Bronchial epithelial cell (primary cell): ENCODE data around the gene MNDA. TPM values are rescaled to one million over a fixed set of nuclear protein-coding genes. Genes with fewer than 3 reads are reported as not detected.

Experiments used
- DNase-seq: peaks from one replicate; pipeline ENCODE4 v3.0.0-alpha.2; 2010; ENCODE audit warnings: low read depth
- FAIRE-seq: peaks from 2 replicates; lab custom pipeline; 2011; peaks lifted over from hg19 to GRCh38; lab: Jason Lieb, UNC
- H3K27me3 ChIP-seq: 2 replicates; pipeline ENCODE4 v1.5.1; 2011; ENCODE audit warnings: low read length; ENCODE audit not compliant: control insufficient read depth, insufficient read depth
- H3K36me3 ChIP-seq: 2 replicates; pipeline ENCODE4 v1.5.1; 2011; ENCODE audit warnings: low read length; ENCODE audit not compliant: control insufficient read depth, insufficient read depth
- H3K4me3 ChIP-seq: 2 replicates; pipeline ENCODE4 v1.5.1; 2011; ENCODE audit warnings: mild to moderate bottlenecking, low read depth, low read length, control low read depth
- total RNA-seq: library from RNA; depleted of rRNA; stranded (reverse); fragments of >200 nt; gene quantifications from 2 replicates; pipeline ENCODE4 v1.2.1, GENCODE V29; 2014
- TF ChIP-seq, protein P1 (sequence below): IDR thresholded peaks from 2 replicates; pipeline ENCODE4 v1.5.1; 2011; ENCODE audit warnings: mild to moderate bottlenecking, moderate library complexity, low read length, control low read depth, inconsistent platforms; ENCODE audit not compliant: insufficient read depth, severe bottlenecking

MNDA gene
- total RNA-seq, 1 donor from 2014 or later: not detected

- TF ChIP-seq, protein P1, sequence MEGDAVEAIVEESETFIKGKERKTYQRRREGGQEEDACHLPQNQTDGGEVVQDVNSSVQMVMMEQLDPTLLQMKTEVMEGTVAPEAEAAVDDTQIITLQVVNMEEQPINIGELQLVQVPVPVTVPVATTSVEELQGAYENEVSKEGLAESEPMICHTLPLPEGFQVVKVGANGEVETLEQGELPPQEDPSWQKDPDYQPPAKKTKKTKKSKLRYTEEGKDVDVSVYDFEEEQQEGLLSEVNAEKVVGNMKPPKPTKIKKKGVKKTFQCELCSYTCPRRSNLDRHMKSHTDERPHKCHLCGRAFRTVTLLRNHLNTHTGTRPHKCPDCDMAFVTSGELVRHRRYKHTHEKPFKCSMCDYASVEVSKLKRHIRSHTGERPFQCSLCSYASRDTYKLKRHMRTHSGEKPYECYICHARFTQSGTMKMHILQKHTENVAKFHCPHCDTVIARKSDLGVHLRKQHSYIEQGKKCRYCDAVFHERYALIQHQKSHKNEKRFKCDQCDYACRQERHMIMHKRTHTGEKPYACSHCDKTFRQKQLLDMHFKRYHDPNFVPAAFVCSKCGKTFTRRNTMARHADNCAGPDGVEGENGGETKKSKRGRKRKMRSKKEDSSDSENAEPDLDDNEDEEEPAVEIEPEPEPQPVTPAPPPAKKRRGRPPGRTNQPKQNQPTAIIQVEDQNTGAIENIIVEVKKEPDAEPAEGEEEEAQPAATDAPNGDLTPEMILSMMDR: no peak
- no peaks in the 10 kb centered on the region for H3K27me3 ChIP-seq
- no peaks in the 10 kb centered on the region for H3K36me3 ChIP-seq
- H3K4me3 ChIP-seq: no peak overlapping the region
- no peak for DNase-seq
- no peak for FAIRE-seq
These were observed 18.8 kb upstream of the MNDA start for GRCh38 chr1:158812336-158812735.

DNA sequence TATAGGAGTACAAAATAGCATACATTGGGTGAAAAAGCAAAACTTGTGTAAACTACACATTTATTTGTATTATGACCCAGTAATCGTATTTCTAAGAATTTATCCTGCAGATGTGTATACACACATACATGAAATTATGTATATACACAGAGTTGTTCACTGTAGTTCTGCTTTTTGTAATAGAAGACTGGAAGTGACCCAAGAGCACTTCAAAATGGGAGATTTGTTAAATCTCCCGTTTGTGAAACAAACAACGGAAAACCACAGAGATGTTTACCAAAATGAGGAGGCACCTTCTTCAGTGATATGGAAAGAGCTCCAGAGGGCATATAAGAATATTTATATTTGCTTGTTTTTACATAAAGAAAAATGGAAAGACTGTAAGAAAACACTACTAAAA, 18.0 kb upstream of the MNDA start:
- no peaks in the 10 kb centered on the region for H3K27me3 ChIP-seq
- TF ChIP-seq, protein P1: no peak
- DNase-seq (no peak), FAIRE-seq (no peak)
- no peaks in the 10 kb centered on the region for H3K36me3 ChIP-seq
- no peak overlapping the region for H3K4me3 ChIP-seq

DNA sequence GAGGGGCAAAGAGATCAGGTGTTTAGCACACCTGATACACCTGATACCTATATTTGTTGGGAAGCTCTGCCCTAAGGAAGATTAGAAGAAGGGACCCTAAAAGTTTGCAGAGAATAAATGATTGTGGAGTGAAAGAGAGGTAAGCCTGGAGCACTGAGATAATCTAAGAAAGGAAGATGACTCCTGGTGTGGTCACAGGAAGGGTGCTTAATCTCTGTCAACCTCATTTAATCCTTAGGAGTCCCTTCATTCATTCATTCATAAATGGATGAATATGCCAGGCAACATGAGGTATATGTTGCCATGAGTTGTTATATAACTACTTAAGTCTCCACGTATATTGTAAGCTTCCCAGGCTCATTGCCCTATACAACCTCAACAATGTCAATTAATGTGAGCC, 16.2 kb upstream of the MNDA start:
- DNase-seq: no peak
- H3K4me3 ChIP-seq: no peak overlapping the region
- no peaks in the 10 kb centered on the region for H3K27me3 ChIP-seq
- FAIRE-seq: no peak
- TF ChIP-seq, protein P1: no peak
- no peaks in the 10 kb centered on the region for H3K36me3 ChIP-seq

DNA sequence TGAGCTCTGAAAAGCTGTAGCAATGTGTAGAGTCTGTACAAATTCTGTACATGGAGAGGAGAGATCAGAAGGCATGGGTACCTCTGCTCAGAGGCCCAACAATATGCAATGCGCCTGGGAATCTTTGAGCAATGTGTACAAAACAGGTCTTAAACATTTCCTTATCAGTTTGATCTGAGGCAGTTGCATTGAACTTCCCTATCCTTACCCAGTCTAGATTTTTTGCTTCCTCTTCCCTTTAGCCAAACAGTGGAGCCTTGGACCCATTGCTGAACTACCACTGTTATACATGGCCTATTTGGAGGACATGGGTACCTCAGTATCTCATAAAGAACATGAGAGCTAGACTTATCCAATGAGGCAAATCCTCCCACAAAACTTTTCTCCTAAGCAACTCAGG, 12.6 kb upstream of the MNDA start:
- no peaks in the 10 kb centered on the region for H3K27me3 ChIP-seq
- DNase-seq (no peak), FAIRE-seq (no peak)
- no peaks in the 10 kb centered on the region for H3K36me3 ChIP-seq
- TF ChIP-seq, protein P1: no peak
- H3K4me3 ChIP-seq: no peak overlapping the region

DNA sequence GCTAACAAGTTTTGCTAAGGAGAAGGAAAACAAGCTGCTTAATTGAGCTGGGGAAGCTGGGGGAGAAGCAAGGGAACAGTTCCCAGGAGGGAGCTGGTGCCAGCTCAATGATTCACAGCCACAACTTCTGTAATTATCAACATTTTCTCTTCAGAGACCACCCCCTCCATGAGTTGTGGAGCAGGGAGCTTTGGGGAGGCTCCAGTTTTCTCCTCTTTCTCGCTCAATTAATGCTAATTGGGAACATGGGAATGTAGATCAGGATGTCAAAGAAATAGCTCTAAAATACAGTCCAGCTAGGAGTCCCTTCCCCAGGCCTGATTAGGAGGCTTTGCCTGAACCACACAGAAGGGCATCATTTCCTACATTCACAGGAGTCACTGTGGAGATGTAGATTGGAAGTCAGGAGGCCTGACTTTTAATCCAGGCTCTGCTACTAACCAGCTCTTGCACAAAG, 12.1 kb upstream of the MNDA start:
- DNase-seq (no peak), FAIRE-seq (no peak)
- TF ChIP-seq, protein P1: no peak
- H3K4me3 ChIP-seq: no peak overlapping the region
- no peaks in the 10 kb centered on the region for H3K27me3 ChIP-seq
- no peaks in the 10 kb centered on the region for H3K36me3 ChIP-seq
